D721Med (cell line): ENCODE results near the gene DIDO1.

Experiments
- DNase-seq: peaks from one replicate; pipeline ENCODE4 v3.0.0; 2011; ENCODE audit warnings: low spot score; ENCODE audit not compliant: insufficient read length
- FAIRE-seq: peaks from 2 replicates; lab custom pipeline; 2011; peaks lifted over from hg19 to GRCh38; lab: Jason Lieb, UNC
- TF ChIP-seq, protein P1 (sequence below): IDR thresholded peaks from 2 replicates; pipeline ENCODE4 v1.5.1; 2012; ENCODE audit warnings: mild to moderate bottlenecking, control low read depth; ENCODE audit not compliant: insufficient read depth; ENCODE audit errors: missing control alignments

The DIDO1 gene

DNA sequence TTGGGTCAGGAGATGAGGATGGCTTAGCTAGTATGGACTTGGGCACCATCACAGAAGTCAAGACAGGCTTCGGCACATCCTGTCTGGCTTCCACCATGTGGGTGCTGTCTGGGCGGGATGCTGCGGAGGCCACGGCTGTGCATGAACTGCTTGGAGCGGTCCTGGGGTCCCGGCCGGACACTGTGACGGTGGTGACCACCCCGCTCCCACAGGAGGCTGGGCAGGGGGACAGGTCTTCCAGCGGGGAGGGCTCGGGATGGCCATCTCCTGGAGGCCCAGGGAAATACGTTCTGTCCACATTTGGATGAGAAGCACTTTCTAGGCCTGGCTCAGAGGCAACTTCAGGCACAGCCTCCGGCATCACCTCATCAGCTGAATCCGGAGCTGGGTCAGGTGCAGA, 32.6 kb downstream of the DIDO1 start:
- TF ChIP-seq, protein P1, sequence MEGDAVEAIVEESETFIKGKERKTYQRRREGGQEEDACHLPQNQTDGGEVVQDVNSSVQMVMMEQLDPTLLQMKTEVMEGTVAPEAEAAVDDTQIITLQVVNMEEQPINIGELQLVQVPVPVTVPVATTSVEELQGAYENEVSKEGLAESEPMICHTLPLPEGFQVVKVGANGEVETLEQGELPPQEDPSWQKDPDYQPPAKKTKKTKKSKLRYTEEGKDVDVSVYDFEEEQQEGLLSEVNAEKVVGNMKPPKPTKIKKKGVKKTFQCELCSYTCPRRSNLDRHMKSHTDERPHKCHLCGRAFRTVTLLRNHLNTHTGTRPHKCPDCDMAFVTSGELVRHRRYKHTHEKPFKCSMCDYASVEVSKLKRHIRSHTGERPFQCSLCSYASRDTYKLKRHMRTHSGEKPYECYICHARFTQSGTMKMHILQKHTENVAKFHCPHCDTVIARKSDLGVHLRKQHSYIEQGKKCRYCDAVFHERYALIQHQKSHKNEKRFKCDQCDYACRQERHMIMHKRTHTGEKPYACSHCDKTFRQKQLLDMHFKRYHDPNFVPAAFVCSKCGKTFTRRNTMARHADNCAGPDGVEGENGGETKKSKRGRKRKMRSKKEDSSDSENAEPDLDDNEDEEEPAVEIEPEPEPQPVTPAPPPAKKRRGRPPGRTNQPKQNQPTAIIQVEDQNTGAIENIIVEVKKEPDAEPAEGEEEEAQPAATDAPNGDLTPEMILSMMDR: no peak
- no peak for FAIRE-seq

GRCh38 chr20:62892348-62893304, 33.7 kb downstream of the DIDO1 start:
- TF ChIP-seq, protein P1: no peak
- FAIRE-seq (no peak), DNase-seq (no peak)

More for the DNA sequence above, 32.6 kb downstream of the DIDO1 start:
- DNase-seq: no peak

DNA sequence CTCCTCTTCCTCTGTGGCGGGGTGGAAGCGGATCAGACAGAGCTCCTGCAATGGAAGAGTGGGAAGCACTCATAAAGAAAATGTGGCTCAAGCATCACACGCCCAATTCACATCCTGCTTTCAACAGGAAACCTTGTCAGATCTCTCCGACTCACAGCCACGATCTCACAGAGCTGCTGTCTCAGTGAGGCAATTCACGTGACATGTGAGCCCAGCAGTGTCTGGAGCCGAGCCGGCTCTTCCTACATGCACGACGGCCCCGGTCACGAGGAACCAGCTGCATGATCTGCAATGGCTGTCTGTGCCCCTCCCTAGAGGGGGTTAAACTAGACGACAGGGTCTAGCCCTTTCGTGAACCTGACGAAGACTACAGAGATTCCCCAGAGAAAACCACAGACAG, 35.2 kb downstream of the DIDO1 start:
- DNase-seq: no peak
- FAIRE-seq: no peak
- TF ChIP-seq, protein P1: no peak

GRCh38 chr20:62890444-62890843, 35.9 kb downstream of the DIDO1 start:
- FAIRE-seq (no peak), DNase-seq (no peak)
- TF ChIP-seq, protein P1: no peak

- no peak for FAIRE-seq
- TF ChIP-seq, protein P1: no peak
- DNase-seq: no peak
Observed at GRCh38 chr20:62889871-62890270, 36.4 kb downstream of the DIDO1 start.

GRCh38 chr20:62889411-62889810, 36.9 kb downstream of the DIDO1 start:
- TF ChIP-seq, protein P1: no peak
- FAIRE-seq: no peak
- no peak for DNase-seq

DNA sequence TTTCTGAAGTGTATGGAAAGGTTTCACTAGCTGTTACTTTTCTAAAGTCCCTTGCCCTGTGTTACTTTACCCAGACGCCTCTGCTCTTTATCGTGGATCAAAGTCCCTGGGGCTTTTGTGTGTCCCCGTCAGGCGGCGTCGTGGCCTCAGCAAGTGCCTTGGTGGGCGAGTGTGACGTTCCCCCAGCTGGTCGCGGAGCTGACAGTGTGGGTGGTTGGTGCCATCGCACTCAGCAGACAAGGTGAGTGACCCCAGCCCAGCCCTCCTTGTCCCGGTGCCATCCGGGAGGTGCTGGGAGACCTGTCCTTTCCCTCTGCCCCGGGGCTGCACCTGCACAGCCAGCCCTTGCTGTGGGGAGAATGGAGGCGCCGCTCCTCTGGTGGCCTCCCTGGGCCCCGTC, 37.4 kb downstream of the DIDO1 start:
- FAIRE-seq (no peak), DNase-seq (no peak)
- TF ChIP-seq, protein P1: no peak
